WTC11 (cell line): ENCODE measurements around the gene NAP1L5. TPM values are rescaled to one million over a fixed set of nuclear protein-coding genes. Genes with fewer than 3 reads are reported as not detected.
A peak's percentile ranks its signal among the peaks of the same experiment; 100 is the strongest.

Experiments
- ATAC-seq: fragments of 200-7000 bp; cut with Tn5 transposase; 2 replicates; pipeline ENCODE4 v1.10.0; 2021; ENCODE audit warnings: mild to moderate bottlenecking, moderate library complexity
- CTCF ChIA-PET: fragments of 300-600 bp; sonication (Branson Sonifier 250); formaldehyde crosslinking; loops from one replicate; lab custom pipeline; 2021; ENCODE audit warnings: antibody characterized with exemption; lab: Charles Lee
- POLR2A ChIA-PET: fragments of 350-600 bp; sonication (Branson Sonifier 250); formaldehyde crosslinking; loops from one replicate; lab custom pipeline; 2021; ENCODE audit warnings: antibody characterized with exemption; lab: Charles Lee
- DNase-seq: peaks from one replicate; pipeline ENCODE4 v3.0.0; 2021; ENCODE audit warnings: low spot score
- H3K27ac Mint-ChIP-seq: 2 replicates; pipeline ENCODE4 v1.8.0; 2021; ENCODE audit warnings: mixed read lengths
- H3K27me3 Mint-ChIP-seq: 2 replicates; pipeline ENCODE4 v1.8.0; 2021; ENCODE audit warnings: low read depth, mild to moderate bottlenecking, moderate library complexity, mixed read lengths
- H3K36me3 Mint-ChIP-seq: 2 replicates; pipeline ENCODE4 v1.8.0; 2021; ENCODE audit warnings: mixed read lengths
- H3K4me1 Mint-ChIP-seq: 2 replicates; pipeline ENCODE4 v1.8.0; 2022; ENCODE audit warnings: mixed read lengths
- H3K4me3 Mint-ChIP-seq: 2 replicates; pipeline ENCODE4 v1.8.0; 2021; ENCODE audit warnings: mild to moderate bottlenecking, moderate library complexity, mixed read lengths
- H3K9me3 Mint-ChIP-seq: 2 replicates; pipeline ENCODE4 v1.8.0; 2021; ENCODE audit warnings: mixed read lengths
- ARID4B ChIP-seq: sonication (generic); formaldehyde crosslinking; IDR thresholded peaks from 2 replicates; pipeline ENCODE4 v1.8.0; 2023; ENCODE audit warnings: missing genetic modification reagents, mild to moderate bottlenecking, borderline replicate concordance
- ATF2 ChIP-seq: sonication (generic); formaldehyde crosslinking; IDR thresholded peaks from 2 replicates; pipeline ENCODE4 v1.8.1; 2022; ENCODE audit warnings: low read depth, missing genetic modification reagents, borderline replicate concordance
- GRHL2 ChIP-seq: fragments of 250-450 bp; sonication (Bioruptor Pico); IDR thresholded peaks from 2 replicates; pipeline ENCODE4 v1.8.0; 2022; ENCODE audit warnings: mild to moderate bottlenecking, moderate library complexity; ENCODE audit not compliant: insufficient replicate concordance, severe bottlenecking
- MLX ChIP-seq: sonication (generic); formaldehyde crosslinking; IDR thresholded peaks from 2 replicates; pipeline ENCODE4 v1.8.1; 2023; ENCODE audit warnings: mild to moderate bottlenecking, missing genetic modification reagents, moderate library complexity
- MXD4 ChIP-seq: fragments of 250-450 bp; sonication (Bioruptor Pico); IDR thresholded peaks from 2 replicates; pipeline ENCODE4 v1.8.0; 2021; ENCODE audit warnings: mild to moderate bottlenecking, moderate library complexity, borderline replicate concordance
- NFYB ChIP-seq: sonication (generic); formaldehyde crosslinking; conservative IDR thresholded peaks from 2 replicates; pipeline ENCODE4 v1.8.0; 2022; ENCODE audit warnings: low read depth, missing genetic modification reagents
- OVOL2 ChIP-seq: fragments of 250-450 bp; sonication (Bioruptor Pico); IDR thresholded peaks from 2 replicates; pipeline ENCODE4 v1.9.0; 2021; ENCODE audit warnings: mild to moderate bottlenecking, borderline replicate concordance
- PRRX2 ChIP-seq: fragments of 250-450 bp; sonication (Bioruptor Pico); IDR thresholded peaks from 2 replicates; pipeline ENCODE4 v1.8.0; 2021; ENCODE audit warnings: mild to moderate bottlenecking
- RELA ChIP-seq: sonication (generic); formaldehyde crosslinking; IDR thresholded peaks from 2 replicates; pipeline ENCODE4 v1.8.1; 2022; ENCODE audit warnings: missing genetic modification reagents, mild to moderate bottlenecking, borderline replicate concordance
- SMAD3 ChIP-seq: sonication (generic); formaldehyde crosslinking; IDR thresholded peaks from 2 replicates; pipeline ENCODE4 v1.8.0; 2022; ENCODE audit warnings: missing genetic modification reagents, mild to moderate bottlenecking, borderline replicate concordance
- SMAD4 ChIP-seq: sonication (generic); formaldehyde crosslinking; IDR thresholded peaks from 2 replicates; pipeline ENCODE4 v1.8.0; 2022; ENCODE audit warnings: mild to moderate bottlenecking, missing genetic modification reagents
- TCF7 ChIP-seq: sonication (generic); formaldehyde crosslinking; IDR thresholded peaks from 2 replicates; pipeline ENCODE4 v1.8.0; 2022; ENCODE audit warnings: mild to moderate bottlenecking, low read depth, missing genetic modification reagents, moderate library complexity
- TEAD1 ChIP-seq: sonication (generic); formaldehyde crosslinking; IDR thresholded peaks from 2 replicates; pipeline ENCODE4 v1.8.0; 2022; ENCODE audit warnings: mild to moderate bottlenecking, missing genetic modification reagents
- USF1 ChIP-seq: sonication (generic); formaldehyde crosslinking; IDR thresholded peaks from 2 replicates; pipeline ENCODE4 v1.8.0; 2022; ENCODE audit warnings: mild to moderate bottlenecking, missing genetic modification reagents
- USF2 ChIP-seq: sonication (generic); formaldehyde crosslinking; IDR thresholded peaks from 2 replicates; pipeline ENCODE4 v1.8.1; 2023; ENCODE audit warnings: mild to moderate bottlenecking, missing genetic modification reagents, moderate library complexity
- ZNF232 ChIP-seq: sonication (generic); formaldehyde crosslinking; IDR thresholded peaks from 2 replicates; pipeline ENCODE4 v1.8.0; 2022; ENCODE audit warnings: mild to moderate bottlenecking, missing genetic modification reagents
- ZNF317 ChIP-seq: sonication (generic); formaldehyde crosslinking; IDR thresholded peaks from 2 replicates; pipeline ENCODE4 v1.8.1; 2023; ENCODE audit warnings: low read depth, mild to moderate bottlenecking, moderate library complexity, missing genetic modification reagents, borderline replicate concordance
- ZNF423 ChIP-seq: fragments of 250-450 bp; sonication (Bioruptor Pico); IDR thresholded peaks from 2 replicates; pipeline ENCODE4 v2.1.2; 2022; ENCODE audit warnings: mild to moderate bottlenecking, moderate library complexity
- ZNF425 ChIP-seq: fragments of 250-450 bp; sonication (Bioruptor Pico); conservative IDR thresholded peaks from 2 replicates; pipeline ENCODE4 v1.9.0; 2021; ENCODE audit warnings: mild to moderate bottlenecking
- ZNF512 ChIP-seq: sonication (generic); formaldehyde crosslinking; IDR thresholded peaks from 2 replicates; pipeline ENCODE4 v1.8.1; 2022; ENCODE audit warnings: missing genetic modification reagents, borderline replicate concordance
- total RNA-seq: library from RNA; stranded (reverse); gene quantifications from 3 replicates; pipeline ENCODE4 v1.2.3, GENCODE V29; 2021

The NAP1L5 gene
- total RNA-seq, 1 experiment from 2014 or later: 3.3 TPM

- DNase-seq (no peak), ATAC-seq (no peak)
- ChIA-PET CTCF (no interaction called here), POLR2A (no interaction called here)
- peaks cover 24% of the 10 kb centered on the region for H3K9me3 Mint-ChIP-seq
- peaks cover 22% of the 10 kb centered on the region for H3K36me3 Mint-ChIP-seq
- H3K27ac Mint-ChIP-seq: no peak overlapping the region
- H3K4me3 Mint-ChIP-seq: no peak overlapping the region
- peaks cover 3% of the 10 kb centered on the region; the same call in 1 of the 2 replicates for H3K27me3 Mint-ChIP-seq
- H3K4me1 Mint-ChIP-seq: no peaks in the 10 kb centered on the region
- TF ChIP-seq ZNF512 (CRISPR knock-in tag) (0 out of 2 replicates have a peak, but pooled peaks have one; percentile 7), ZNF232 (CRISPR knock-in tag) (no peak)
- TF ChIP-seq, all 79 proteins: peak for 1
These were observed 21.8 kb upstream of the NAP1L5 start for GRCh38 chr4:88719381-88719780.

- Mint-ChIP-seq H3K27me3 (peaks cover 3% of the 10 kb centered on the region; the same call in 1 of the 2 replicates), H3K27ac (no peak overlapping the region), H3K36me3 (peaks cover 22% of the 10 kb centered on the region), H3K4me3 (no peak overlapping the region), H3K9me3 (peaks cover 24% of the 10 kb centered on the region), H3K4me1 (no peaks in the 10 kb centered on the region)
- DNase-seq (no peak), ATAC-seq (no peak)
- ChIA-PET POLR2A (no interaction called here), CTCF (no interaction called here)
- no peak for TF ChIP-seq USF1
- no peak for TF ChIP-seq MLX (CRISPR knock-in tag)
- TF ChIP-seq NFYB (CRISPR knock-in tag): no peak
- TF ChIP-seq PRRX2: no peak
- no peak for TF ChIP-seq ZNF425 (CRISPR knock-in tag)
- TF ChIP-seq SMAD3 (CRISPR knock-in tag): no peak
- no peak for TF ChIP-seq TCF7 (CRISPR knock-in tag)
- no peak for TF ChIP-seq USF2 (CRISPR knock-in tag)
- TF ChIP-seq GRHL2: no peak
- no peak for TF ChIP-seq SMAD4 (CRISPR knock-in tag)
- TF ChIP-seq OVOL2: no peak
These were observed 20.5 kb upstream of the NAP1L5 start for GRCh38 chr4:88718098-88718497.

- CTCF ChIA-PET: no interaction called here
- no peak for TF ChIP-seq RELA (CRISPR knock-in tag)
- no peak for TF ChIP-seq TEAD1 (CRISPR knock-in tag)
- TF ChIP-seq ZNF423 (CRISPR knock-in tag): no peak
- TF ChIP-seq MXD4 (CRISPR knock-in tag): no peak
- no peak for TF ChIP-seq ATF2 (CRISPR knock-in tag)
- TF ChIP-seq ZNF317 (CRISPR knock-in tag): no peak
- TF ChIP-seq OVOL2: no peak
- TF ChIP-seq ARID4B (CRISPR knock-in tag): no peak
These were observed 16.2 kb upstream of the NAP1L5 start for GRCh38 chr4:88713782-88714181.

More at GRCh38 chr4:88713782-88714181, 16.2 kb upstream of the NAP1L5 start:
- Mint-ChIP-seq H3K4me1 (no peaks in the 10 kb centered on the region), H3K4me3 (no peak overlapping the region), H3K36me3 (peaks cover 25% of the 10 kb centered on the region), H3K27ac (no peak overlapping the region), H3K9me3 (peaks cover 28% of the 10 kb centered on the region), H3K27me3 (peaks cover 3% of the 10 kb centered on the region; the same call in 1 of the 2 replicates)
- POLR2A ChIA-PET: no interaction called here
- DNase-seq (no peak), ATAC-seq (no peak)
